Measurements from ENCODE around the gene PTMS.

PTMS gene

DNA sequence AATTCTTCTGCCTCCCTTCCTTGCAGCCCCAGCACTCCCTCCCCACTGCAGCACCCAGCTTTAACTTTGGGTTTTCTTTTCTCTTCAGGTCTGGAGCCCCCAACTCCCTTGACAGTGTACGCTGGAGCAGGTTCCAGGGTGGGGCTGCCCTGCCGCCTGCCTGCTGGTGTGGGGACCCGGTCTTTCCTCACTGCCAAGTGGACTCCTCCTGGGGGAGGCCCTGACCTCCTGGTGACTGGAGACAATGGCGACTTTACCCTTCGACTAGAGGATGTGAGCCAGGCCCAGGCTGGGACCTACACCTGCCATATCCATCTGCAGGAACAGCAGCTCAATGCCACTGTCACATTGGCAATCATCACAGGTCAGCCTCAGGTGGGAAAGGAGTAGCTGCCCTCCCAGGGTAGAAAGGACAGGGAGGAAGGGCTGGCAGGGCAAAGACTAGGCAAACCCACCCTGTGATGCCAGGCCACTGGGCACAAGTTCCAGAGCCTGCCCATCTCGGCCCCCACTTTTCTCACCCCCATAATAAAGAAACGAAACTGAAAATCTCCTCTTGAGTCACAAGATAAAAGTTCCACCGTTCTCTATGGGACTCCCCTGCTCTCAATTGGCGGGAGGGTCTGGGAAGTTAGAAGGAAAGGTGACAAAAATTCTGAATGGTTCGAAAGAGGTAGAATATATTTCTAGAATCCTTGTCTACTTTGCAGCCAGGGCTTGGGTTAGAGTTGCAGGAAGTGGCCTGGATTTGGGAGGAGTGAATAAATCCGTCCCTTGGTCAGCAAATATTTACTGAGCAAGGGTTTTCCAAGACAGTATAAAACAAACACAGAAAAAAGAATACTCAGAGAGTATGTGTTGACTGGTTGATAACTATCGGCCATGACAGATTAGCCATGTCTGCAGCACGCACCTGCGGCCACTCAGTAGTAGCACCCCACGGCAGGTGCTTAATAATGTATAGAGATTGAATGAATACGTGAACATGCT lies 9.3 kb downstream of the PTMS start:
- Histone ChIP-seq H2BK15ac (replicated peaks; ENCODE audit: low read depth) (no peak overlapping the region), H3K79me1 (ENCODE audit: low read length) (no peaks in the 10 kb centered on the region), H3K23ac (ENCODE audit: low read length) (no peak overlapping the region), H3K27me3 (ENCODE audit: insufficient read depth, low read length, poor library complexity) (peaks cover 4% of the 10 kb centered on the region), H3K9ac (ENCODE audit: low read length) (no peak overlapping the region), H3K56ac (ENCODE audit: low read length) (no peak overlapping the region), H4K5ac (ENCODE audit: low read length) (no peak overlapping the region), H4K8ac (ENCODE audit: low read depth, low read length) (no peak overlapping the region), H3K4me3 (ENCODE audit: low read length) (no peak overlapping the region), H2BK120ac (ENCODE audit: low read depth, low read length) (no peak overlapping the region), H3K4me1 (ENCODE audit: control insufficient read depth, low read depth, low read length) (peaks cover 6% of the 10 kb centered on the region), H3K79me2 (ENCODE audit: control insufficient read depth, insufficient read depth, low read length) (no peaks in the 10 kb centered on the region), H3K18ac (ENCODE audit: low read length) (no peak overlapping the region), H3K4me2 (ENCODE audit: low read length) (no peak overlapping the region), H3K36me3 (ENCODE audit: control insufficient read depth, insufficient read depth, low read length) (peaks cover 4% of the 10 kb centered on the region), H2BK5ac (ENCODE audit: low read length) (no peak overlapping the region), H3K4ac (ENCODE audit: low read depth, low read length) (no peak overlapping the region), H2AK5ac (ENCODE audit: low read length) (no peak overlapping the region), H3K27ac (ENCODE audit: low read depth, low read length) (no peak overlapping the region)
- no peak for DNase-seq
- WGBS (ENCODE audit: extremely low coverage, insufficient coverage, low lambda C conversion rate) = no CpG with 5 or more reads among the region's 16 CpGs

DNA sequence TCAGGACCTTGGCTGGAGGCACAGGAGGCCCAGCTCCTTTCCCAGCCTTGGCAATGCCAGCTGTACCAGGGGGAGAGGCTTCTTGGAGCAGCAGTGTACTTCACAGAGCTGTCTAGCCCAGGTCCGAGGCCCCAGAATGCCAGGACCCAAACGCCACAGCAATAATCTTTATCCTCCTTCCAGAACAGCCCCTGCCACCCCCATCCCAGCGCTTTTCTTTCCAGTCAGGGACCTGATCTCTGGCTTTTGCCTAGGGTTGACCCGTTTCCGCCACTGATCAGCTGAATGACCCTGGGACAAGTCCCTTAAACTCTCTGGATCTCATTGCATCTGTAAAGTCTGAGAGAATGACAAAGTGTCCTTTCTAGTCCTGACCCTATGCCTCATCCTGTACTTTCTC lies 11.2 kb downstream of the PTMS start:
- Histone ChIP-seq H3K4me1 (ENCODE audit: control insufficient read depth, low read depth, low read length) (peaks cover 4% of the 10 kb centered on the region), H4K5ac (ENCODE audit: low read length) (no peak overlapping the region), H2BK5ac (ENCODE audit: low read length) (no peak overlapping the region), H4K8ac (ENCODE audit: low read depth, low read length) (no peak overlapping the region), H3K56ac (ENCODE audit: low read length) (no peak overlapping the region), H2BK120ac (ENCODE audit: low read depth, low read length) (no peak overlapping the region), H3K18ac (ENCODE audit: low read length) (no peak overlapping the region), H2BK15ac (replicated peaks; ENCODE audit: low read depth) (no peak overlapping the region), H2AK5ac (ENCODE audit: low read length) (no peak overlapping the region), H3K23ac (ENCODE audit: low read length) (no peak overlapping the region), H3K4me3 (ENCODE audit: low read length) (no peak overlapping the region), H3K4me2 (ENCODE audit: low read length) (no peak overlapping the region), H3K36me3 (ENCODE audit: control insufficient read depth, insufficient read depth, low read length) (no peaks in the 10 kb centered on the region), H3K79me1 (ENCODE audit: low read length) (no peaks in the 10 kb centered on the region), H3K27ac (ENCODE audit: low read depth, low read length) (no peak overlapping the region), H3K9ac (ENCODE audit: low read length) (no peak overlapping the region), H3K27me3 (ENCODE audit: insufficient read depth, low read length, poor library complexity) (peaks cover 4% of the 10 kb centered on the region), H3K4ac (ENCODE audit: low read depth, low read length) (no peak overlapping the region), H3K79me2 (ENCODE audit: control insufficient read depth, insufficient read depth, low read length) (no peaks in the 10 kb centered on the region)
- no peak for DNase-seq
- WGBS (ENCODE audit: extremely low coverage, insufficient coverage, low lambda C conversion rate) = no CpG with 5 or more reads among the region's 5 CpGs

DNA sequence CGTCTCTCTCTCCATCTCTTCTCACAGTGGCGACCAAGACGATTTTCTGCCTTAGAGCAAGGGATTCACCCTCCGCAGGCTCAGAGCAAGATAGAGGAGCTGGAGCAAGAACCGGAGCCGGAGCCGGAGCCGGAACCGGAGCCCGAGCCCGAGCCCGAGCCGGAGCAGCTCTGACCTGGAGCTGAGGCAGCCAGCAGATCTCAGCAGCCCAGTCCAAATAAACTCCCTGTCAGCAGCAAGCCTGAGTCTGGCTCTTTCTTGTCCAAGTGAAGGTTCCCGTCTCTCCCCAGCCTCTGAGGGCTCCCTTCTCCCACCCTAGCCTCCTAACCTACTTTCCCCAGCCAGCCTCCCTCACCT lies 12.0 kb downstream of the PTMS start:
- no CpG with 5 or more reads among the region's 14 CpGs for WGBS (ENCODE audit: extremely low coverage, insufficient coverage, low lambda C conversion rate)
- peaks cover 4% of the 10 kb centered on the region for H3K4me1 ChIP-seq (ENCODE audit: control insufficient read depth, low read depth, low read length)
- no peak overlapping the region for H3K18ac ChIP-seq (ENCODE audit: low read length)
- H3K4me3 ChIP-seq (ENCODE audit: low read length) = peak overlapping the region; percentile 41
- no peaks in the 10 kb centered on the region for H3K79me1 ChIP-seq (ENCODE audit: low read length)
- H2AK5ac ChIP-seq (ENCODE audit: low read length) = no peak overlapping the region
- peak overlapping the region; percentile 82 for H3K9ac ChIP-seq (ENCODE audit: low read length)
- H3K4me2 ChIP-seq (ENCODE audit: low read length) = peak overlapping the region; percentile 97
- H2BK120ac ChIP-seq (ENCODE audit: low read depth, low read length) = no peak overlapping the region
- no peak overlapping the region for H3K27ac ChIP-seq (ENCODE audit: low read depth, low read length)
- H3K79me2 ChIP-seq (ENCODE audit: control insufficient read depth, insufficient read depth, low read length) = no peaks in the 10 kb centered on the region
- H4K5ac ChIP-seq (ENCODE audit: low read length) = no peak overlapping the region
- H3K56ac ChIP-seq (ENCODE audit: low read length) = peak overlapping the region; percentile 93
- H4K8ac ChIP-seq (ENCODE audit: low read depth, low read length) = no peak overlapping the region
- peak; percentile 64 for DNase-seq
- H3K4ac ChIP-seq (ENCODE audit: low read depth, low read length) = no peak overlapping the region
- H3K36me3 ChIP-seq (ENCODE audit: control insufficient read depth, insufficient read depth, low read length) = no peaks in the 10 kb centered on the region
- H2BK5ac ChIP-seq (ENCODE audit: low read length) = no peak overlapping the region
- H3K27me3 ChIP-seq (ENCODE audit: insufficient read depth, low read length, poor library complexity) = no peaks in the 10 kb centered on the region
- H3K23ac ChIP-seq (ENCODE audit: low read length) = no peak overlapping the region
- H2BK15ac ChIP-seq (replicated peaks; ENCODE audit: low read depth) = no peak overlapping the region

DNA sequence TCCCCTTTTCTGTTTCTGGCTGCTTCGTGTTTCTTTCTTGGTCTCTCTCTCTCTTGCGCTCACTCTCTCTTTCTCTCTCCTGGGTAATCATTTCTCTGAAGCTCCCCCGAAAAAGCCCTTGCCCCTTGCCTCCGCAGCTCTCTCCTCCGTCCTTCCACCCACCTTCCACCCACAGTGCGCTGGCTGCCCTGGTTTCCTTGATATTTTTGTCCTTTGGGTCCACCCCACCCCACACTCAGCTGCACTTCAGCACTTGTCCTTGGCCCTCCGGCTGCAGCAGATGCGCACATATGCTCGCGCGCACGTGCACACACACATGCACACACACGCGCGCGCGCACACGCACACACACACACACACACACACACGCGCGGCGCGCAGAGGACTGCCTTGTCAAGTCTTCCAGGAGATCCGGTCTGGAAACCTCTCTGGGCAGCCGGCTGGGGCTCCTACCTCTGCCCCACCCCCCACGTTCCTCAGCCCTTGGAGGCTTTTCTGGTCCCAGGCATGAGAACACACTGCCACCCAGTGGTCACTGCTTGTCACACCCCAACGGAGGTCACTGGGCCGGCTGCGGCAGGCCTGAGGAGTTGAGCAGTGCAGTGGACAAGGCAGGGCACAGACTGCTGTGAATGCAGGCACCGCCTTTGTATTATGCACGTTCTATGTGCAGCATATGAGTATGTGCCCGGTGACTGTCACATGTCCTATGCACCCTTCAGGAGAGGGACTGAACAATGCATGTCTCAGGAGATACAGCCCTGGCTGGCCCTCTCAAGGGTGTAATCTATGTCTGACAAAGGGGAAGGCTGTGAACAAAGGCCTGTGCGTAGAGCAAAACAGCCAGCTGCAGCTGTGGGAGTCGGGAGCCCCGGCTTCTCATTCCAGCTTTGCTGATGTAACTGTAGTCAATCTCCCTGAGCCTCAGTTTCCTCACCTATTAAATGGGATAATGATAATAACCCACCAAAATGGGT lies 12.7 kb downstream of the PTMS start:
- no CpG with 5 or more reads among the region's 35 CpGs for WGBS (ENCODE audit: extremely low coverage, insufficient coverage, low lambda C conversion rate)
- Histone ChIP-seq H4K8ac (ENCODE audit: low read depth, low read length) (no peak overlapping the region), H3K27ac (ENCODE audit: low read depth, low read length) (no peak overlapping the region), H3K4me1 (ENCODE audit: control insufficient read depth, low read depth, low read length) (peaks cover 4% of the 10 kb centered on the region), H3K9ac (ENCODE audit: low read length) (peak overlapping the region; percentile 82), H3K18ac (ENCODE audit: low read length) (no peak overlapping the region), H2BK15ac (replicated peaks; ENCODE audit: low read depth) (no peak overlapping the region), H3K27me3 (ENCODE audit: insufficient read depth, low read length, poor library complexity) (no peaks in the 10 kb centered on the region), H2BK5ac (ENCODE audit: low read length) (no peak overlapping the region), H3K36me3 (ENCODE audit: control insufficient read depth, insufficient read depth, low read length) (no peaks in the 10 kb centered on the region), H3K56ac (ENCODE audit: low read length) (peak overlapping the region; percentile 93), H3K23ac (ENCODE audit: low read length) (peak overlapping the region; percentile 91), H2AK5ac (ENCODE audit: low read length) (no peak overlapping the region), H3K4ac (ENCODE audit: low read depth, low read length) (no peak overlapping the region), H3K4me2 (ENCODE audit: low read length) (peak overlapping the region; percentile 97), H4K5ac (ENCODE audit: low read length) (no peak overlapping the region), H3K79me2 (ENCODE audit: control insufficient read depth, insufficient read depth, low read length) (no peaks in the 10 kb centered on the region), H3K4me3 (ENCODE audit: low read length) (peak overlapping the region; percentile 41), H2BK120ac (ENCODE audit: low read depth, low read length) (no peak overlapping the region), H3K79me1 (ENCODE audit: low read length) (no peaks in the 10 kb centered on the region)
- peak; percentile 96 for DNase-seq

DNA sequence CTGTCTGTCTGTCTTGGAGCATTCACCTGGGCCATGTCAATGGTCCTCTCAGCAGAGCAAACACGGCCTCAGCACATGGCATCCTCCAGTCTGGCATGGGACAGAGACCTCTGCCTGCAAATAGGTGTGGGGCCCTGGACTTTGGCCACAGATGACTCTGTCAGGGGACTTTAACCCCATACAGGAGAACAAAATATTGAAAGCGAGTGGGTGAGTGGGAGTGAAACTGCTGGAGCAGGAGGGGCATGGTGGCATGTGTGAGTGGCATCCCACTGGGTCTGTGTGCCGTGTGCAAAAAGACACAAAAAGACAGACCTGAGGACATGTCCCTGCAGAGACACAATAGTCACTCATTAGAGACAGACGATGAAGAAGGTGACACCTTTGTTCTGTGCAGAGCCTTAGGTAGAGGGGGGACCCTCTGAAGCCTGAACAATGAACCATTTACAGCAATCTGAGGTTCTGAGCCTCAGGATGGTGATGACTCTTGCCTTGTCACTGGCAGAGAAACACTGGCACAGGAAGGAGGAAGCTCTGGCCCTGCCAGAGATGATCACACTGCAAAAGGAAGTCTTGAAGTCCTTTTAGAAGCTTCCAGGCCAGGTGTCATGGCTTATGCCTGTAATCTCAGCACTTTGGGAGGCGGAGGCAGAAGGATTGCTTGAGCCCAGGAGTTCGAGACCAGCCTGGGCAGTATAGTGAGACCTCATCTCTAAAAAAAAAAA lies 13.7 kb downstream of the PTMS start:
- H3K27ac ChIP-seq (ENCODE audit: low read depth, low read length) = no peak overlapping the region
- H2AK5ac ChIP-seq (ENCODE audit: low read length) = no peak overlapping the region
- no peak overlapping the region for H2BK15ac ChIP-seq (replicated peaks; ENCODE audit: low read depth)
- H4K5ac ChIP-seq (ENCODE audit: low read length) = no peak overlapping the region
- no peak for DNase-seq
- no peak overlapping the region for H3K9ac ChIP-seq (ENCODE audit: low read length)
- peaks cover 4% of the 10 kb centered on the region for H3K4me1 ChIP-seq (ENCODE audit: control insufficient read depth, low read depth, low read length)
- WGBS (ENCODE audit: extremely low coverage, insufficient coverage, low lambda C conversion rate) = no CpG with 5 or more reads among the region's 6 CpGs
- no peak overlapping the region for H3K4me2 ChIP-seq (ENCODE audit: low read length)
- no peaks in the 10 kb centered on the region for H3K36me3 ChIP-seq (ENCODE audit: control insufficient read depth, insufficient read depth, low read length)
- H3K27me3 ChIP-seq (ENCODE audit: insufficient read depth, low read length, poor library complexity) = no peaks in the 10 kb centered on the region
- H3K79me2 ChIP-seq (ENCODE audit: control insufficient read depth, insufficient read depth, low read length) = no peaks in the 10 kb centered on the region
- H3K23ac ChIP-seq (ENCODE audit: low read length) = no peak overlapping the region
- H3K4me3 ChIP-seq (ENCODE audit: low read length) = no peak overlapping the region
- no peak overlapping the region for H3K4ac ChIP-seq (ENCODE audit: low read depth, low read length)
- no peak overlapping the region for H2BK5ac ChIP-seq (ENCODE audit: low read length)
- H3K56ac ChIP-seq (ENCODE audit: low read length) = no peak overlapping the region
- no peak overlapping the region for H3K18ac ChIP-seq (ENCODE audit: low read length)
- no peak overlapping the region for H2BK120ac ChIP-seq (ENCODE audit: low read depth, low read length)
- no peak overlapping the region for H4K8ac ChIP-seq (ENCODE audit: low read depth, low read length)
- H3K79me1 ChIP-seq (ENCODE audit: low read length) = no peaks in the 10 kb centered on the region

Measured in mesendoderm (in vitro differentiated cells).